PC-3 (cell line): ENCODE measurements around the gene CCAR1. TPM values are rescaled to one million over a fixed set of nuclear protein-coding genes. Genes with fewer than 3 reads are reported as not detected.
A peak's percentile ranks its signal among the peaks of the same experiment; 100 is the strongest.
"Not testable (repeated sequence)": the region's sequence is repeated elsewhere in the genome, so short reads cannot be mapped to it uniquely, and the experiment has no call there.

Experiments used
- ATAC-seq: fragments of 200-7000 bp; cut with Tn5 transposase; 2 replicates; pipeline ENCODE4 v1.9.1; 2020; ENCODE audit warnings: mild to moderate bottlenecking, moderate library complexity
- BruUV-seq: library from RNA; stranded (reverse); fragments of 400-500 nt; replicated peaks from 2 replicates; lab custom pipeline; 2021; lab: Mats Ljungman, UMichigan
- CTCF ChIA-PET: fragments of 300-600 bp; sonication (Branson Sonifier 250); formaldehyde crosslinking; loops from one replicate; lab custom pipeline; 2022; ENCODE audit warnings: antibody characterized with exemption; lab: Charles Lee
- POLR2A ChIA-PET: fragments of 300-600 bp; sonication (Branson Sonifier 250); formaldehyde crosslinking; loops from one replicate; lab custom pipeline; 2022; ENCODE audit warnings: antibody characterized with exemption; ENCODE audit not compliant: unreplicated experiment; lab: Charles Lee
- DNase-seq: peaks from one replicate; pipeline ENCODE4 v3.0.0-alpha.2; 2015
- H2AFZ ChIP-seq: fragments of 300-600 bp; sonication (generic); 2 replicates; pipeline ENCODE4 v1.6.0; 2016; ENCODE audit warnings: antibody characterized with exemption, low read length
- H3F3A ChIP-seq: fragments of 300-600 bp; sonication (generic); one replicate; pipeline ENCODE4 v1.6.0; 2017; ENCODE audit warnings: antibody characterized with exemption, low read length, control low read depth, mild to moderate bottlenecking; ENCODE audit not compliant: unreplicated experiment
- H3K27ac ChIP-seq: fragments of 300-600 bp; sonication (generic); 2 replicates; pipeline ENCODE4 v1.5.1; 2016; ENCODE audit warnings: mild to moderate bottlenecking, low read length
- H3K27me3 ChIP-seq: fragments of 300-600 bp; sonication (generic); 2 replicates; pipeline ENCODE4 v1.6.1; 2016; ENCODE audit warnings: low read length, mixed read lengths
- H3K36me3 ChIP-seq: fragments of 300-600 bp; sonication (generic); 2 replicates; pipeline ENCODE4 v1.6.1; 2016; ENCODE audit warnings: low read depth, mixed run types, low read length, mixed read lengths
- H3K4me1 ChIP-seq: fragments of 300-600 bp; sonication (generic); 2 replicates; pipeline ENCODE4 v1.5.1; 2016; ENCODE audit warnings: low read length; ENCODE audit not compliant: insufficient read depth
- H3K4me2 ChIP-seq: fragments of 300-600 bp; sonication (generic); 2 replicates; pipeline ENCODE4 v1.6.0; 2016; ENCODE audit warnings: low read length
- H3K4me3 ChIP-seq: fragments of 300-600 bp; sonication (generic); 2 replicates; pipeline ENCODE4 v1.5.1; 2016; ENCODE audit warnings: mild to moderate bottlenecking, low read length, mixed read lengths
- H3K79me2 ChIP-seq: fragments of 300-600 bp; sonication (generic); 2 replicates; pipeline ENCODE4 v1.6.1; 2017; ENCODE audit warnings: low read length, mixed read lengths
- H3K9ac ChIP-seq: fragments of 300-600 bp; sonication (generic); 2 replicates; pipeline ENCODE4 v1.6.0; 2016; ENCODE audit warnings: mild to moderate bottlenecking, low read length
- H3K9me2 ChIP-seq: fragments of 300-600 bp; sonication (generic); replicated peaks from 2 replicates; pipeline ENCODE4 v1.6.1; 2016; ENCODE audit warnings: mixed run types, low read length, mixed read lengths
- H3K9me3 ChIP-seq: fragments of 300-600 bp; sonication (generic); 2 replicates; pipeline ENCODE4 v1.6.1; 2016; ENCODE audit warnings: low read length, mixed read lengths
- H4K20me1 ChIP-seq: fragments of 300-600 bp; sonication (generic); 2 replicates; pipeline ENCODE4 v1.6.1; 2016; ENCODE audit warnings: low read length, mixed read lengths
- EZH2 ChIP-seq: fragments of 300-600 bp; sonication (generic); IDR thresholded peaks from one replicate; pipeline ENCODE4 v1.6.1; 2017; ENCODE audit warnings: antibody characterized with exemption, mild to moderate bottlenecking, low read length; ENCODE audit not compliant: unreplicated experiment
- EZH2phosphoT487 ChIP-seq: fragments of 300-600 bp; sonication (generic); IDR thresholded peaks from 2 replicates; pipeline ENCODE4 v1.6.1; 2018; ENCODE audit warnings: mild to moderate bottlenecking, antibody characterized with exemption, low read length, borderline replicate concordance
- intact Hi-C: fragments of 100-400 bp; cut with micrococcal nuclease; formaldehyde crosslinking; loops from 2 replicates; pipeline ENCODE4 v1.9.0; 2023
- total RNA-seq: library from RNA; depleted of rRNA; stranded (reverse); fragments of >200 nt; gene quantifications from 2 replicates; pipeline ENCODE4 v1.2.3, GENCODE V29; 2014
- TF ChIP-seq, protein P1 (sequence below): fragments of 300-600 bp; sonication (generic); conservative IDR thresholded peaks from 2 replicates; pipeline ENCODE4 v1.5.1; 2017; ENCODE audit warnings: antibody characterized with exemption, low read depth, mild to moderate bottlenecking, low read length

Gene CCAR1
- total RNA-seq, 1 experiment from 2014 or later, result 92.1 TPM

DNA sequence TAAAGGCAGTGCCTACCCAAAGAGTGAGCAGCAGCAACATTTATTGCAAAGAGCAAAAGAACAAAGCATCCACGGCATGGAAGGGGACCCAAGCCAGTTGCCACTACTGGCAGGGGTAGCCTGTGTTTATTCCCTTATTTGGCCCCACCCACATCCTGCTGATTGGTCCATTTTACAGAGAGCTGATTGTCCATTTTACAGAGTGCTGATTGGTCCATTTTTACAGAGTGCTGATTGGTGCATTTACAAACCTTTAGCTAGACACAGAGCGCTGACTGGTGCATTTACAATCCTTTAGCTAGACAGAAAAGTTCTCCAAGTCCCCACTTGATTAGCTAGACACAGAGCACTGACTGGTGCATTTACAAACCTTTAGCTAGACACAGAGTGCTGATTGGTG lies 101.6 kb downstream of the CCAR1 start:
- H3K9me3 ChIP-seq, POLR2A ChIA-PET, H3K27ac ChIP-seq, H3K27me3 ChIP-seq, H3K9me2 ChIP-seq, H3K4me3 ChIP-seq, CTCF ChIA-PET, H3F3A ChIP-seq, H3K4me2 ChIP-seq, H3K79me2 ChIP-seq, H3K9ac ChIP-seq, BruUV-seq, H3K36me3 ChIP-seq, intact Hi-C loops, H3K4me1 ChIP-seq, DNase-seq, H2AFZ ChIP-seq, H4K20me1 ChIP-seq, ATAC-seq: not testable (repeated sequence)

DNA sequence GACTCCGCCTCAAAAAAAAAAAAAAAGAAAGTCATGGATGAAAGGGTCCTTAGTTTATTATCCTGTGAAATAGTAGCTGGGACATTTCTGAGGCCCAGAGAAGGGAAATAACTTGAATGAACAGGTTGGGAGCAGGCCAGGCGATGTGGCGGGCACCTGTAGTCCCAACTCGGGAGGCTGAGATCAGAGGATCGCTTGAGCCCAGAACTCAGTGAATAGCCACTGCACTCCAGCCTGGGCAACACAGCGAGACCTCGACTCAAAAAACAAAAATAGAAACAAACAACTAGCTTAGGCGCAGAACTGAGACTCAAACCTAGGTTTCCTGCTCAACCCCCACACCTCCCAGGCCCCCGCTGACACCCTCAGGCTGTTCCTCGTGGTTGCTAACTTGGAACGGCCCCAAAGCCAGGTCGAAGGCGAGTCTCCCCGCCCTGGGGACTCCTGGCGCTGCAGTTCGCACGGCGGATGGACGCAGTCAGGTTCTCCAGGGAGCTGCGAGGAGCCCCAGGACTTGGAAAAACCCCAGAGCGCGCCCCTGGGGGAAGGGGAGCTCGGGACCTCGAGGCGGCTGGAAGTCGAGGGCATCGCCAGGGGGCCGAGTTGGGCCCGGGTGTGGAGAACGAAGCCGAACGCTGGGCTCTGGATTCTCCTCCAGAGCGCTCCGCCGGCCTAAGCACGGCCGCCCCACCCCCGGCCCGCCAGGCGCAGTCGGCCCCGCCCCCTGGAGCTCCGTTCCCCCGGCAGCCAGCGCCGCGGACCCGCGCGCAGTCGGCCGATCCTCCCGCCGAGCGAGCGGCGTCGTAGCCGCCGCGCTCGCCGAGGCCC lies 105.9 kb downstream of the CCAR1 start, which contains the start of gene STOX1:
Gene STOX1, plus strand, starts transcription at position 768 of the 828 bp plus-strand sequence. CDS start 93 bp downstream, outside the sequence.
- Histone ChIP-seq H3K36me3 (no peaks in the 10 kb centered on the region), H4K20me1 (no peaks in the 10 kb centered on the region), H3K9ac (peak within 1 kb of the TSS; percentile 54), H2AFZ (peak within 1 kb of the TSS; percentile 99), H3K9me3 (no peaks in the 10 kb centered on the region), H3K4me1 (peaks cover 5% of the 10 kb centered on the region; the same call in 1 of the 2 replicates), H3K27ac (no peak within 1 kb of the TSS), H3K4me2 (peak within 1 kb of the TSS; percentile 98), H3K27me3 (no peaks in the 10 kb centered on the region), H3K4me3 (peak within 1 kb of the TSS; percentile 79), H3K9me2 (no peaks in the 10 kb centered on the region), H3F3A (no peaks in the 10 kb centered on the region), H3K79me2 (no peaks in the 10 kb centered on the region)
- peak; percentile 88 for ATAC-seq
- no TSS peak for BruUV-seq
- DNase-seq, result peak; percentile 69
- TF ChIP-seq, protein P1, sequence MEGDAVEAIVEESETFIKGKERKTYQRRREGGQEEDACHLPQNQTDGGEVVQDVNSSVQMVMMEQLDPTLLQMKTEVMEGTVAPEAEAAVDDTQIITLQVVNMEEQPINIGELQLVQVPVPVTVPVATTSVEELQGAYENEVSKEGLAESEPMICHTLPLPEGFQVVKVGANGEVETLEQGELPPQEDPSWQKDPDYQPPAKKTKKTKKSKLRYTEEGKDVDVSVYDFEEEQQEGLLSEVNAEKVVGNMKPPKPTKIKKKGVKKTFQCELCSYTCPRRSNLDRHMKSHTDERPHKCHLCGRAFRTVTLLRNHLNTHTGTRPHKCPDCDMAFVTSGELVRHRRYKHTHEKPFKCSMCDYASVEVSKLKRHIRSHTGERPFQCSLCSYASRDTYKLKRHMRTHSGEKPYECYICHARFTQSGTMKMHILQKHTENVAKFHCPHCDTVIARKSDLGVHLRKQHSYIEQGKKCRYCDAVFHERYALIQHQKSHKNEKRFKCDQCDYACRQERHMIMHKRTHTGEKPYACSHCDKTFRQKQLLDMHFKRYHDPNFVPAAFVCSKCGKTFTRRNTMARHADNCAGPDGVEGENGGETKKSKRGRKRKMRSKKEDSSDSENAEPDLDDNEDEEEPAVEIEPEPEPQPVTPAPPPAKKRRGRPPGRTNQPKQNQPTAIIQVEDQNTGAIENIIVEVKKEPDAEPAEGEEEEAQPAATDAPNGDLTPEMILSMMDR, result no peak
- no peak for TF ChIP-seq EZH2
- no peak for TF ChIP-seq EZH2phosphoT487
- intact Hi-C loops, result loop anchor here (1.0 kb wide), 1 partner anchor 36 kb away; no protein-coding TSS in a partner anchor
- ChIA-PET POLR2A (no interaction called here), CTCF (interaction anchor here (0.6 kb wide), 1 partner anchor 404 kb away, joined by 3 read pairs; no protein-coding TSS in a partner anchor)

GRCh38 chr10:68827592-68827959 lies 106.5 kb downstream of the CCAR1 start:
- ATAC-seq, result peak; percentile 34
- H3K4me1 ChIP-seq, H3K27ac ChIP-seq, H3K9me3 ChIP-seq, H2AFZ ChIP-seq, DNase-seq, H3K27me3 ChIP-seq, POLR2A ChIA-PET, H3F3A ChIP-seq, H3K9ac ChIP-seq, H3K9me2 ChIP-seq, H3K79me2 ChIP-seq, BruUV-seq, H3K36me3 ChIP-seq, H4K20me1 ChIP-seq: not testable (repeated sequence)
- intact Hi-C loops, result loop anchor here (1.0 kb wide), 1 partner anchor 36 kb away; no protein-coding TSS in a partner anchor
- CTCF ChIA-PET, result interaction anchor here (0.6 kb wide), 1 partner anchor 405 kb away, joined by 3 read pairs; no protein-coding TSS in a partner anchor
- Histone ChIP-seq H3K4me3 (peak overlapping the region; percentile 79; the same call in 1 of the 2 replicates), H3K4me2 (peak overlapping the region; percentile 98; the same call in 1 of the 2 replicates)

- H3K79me2 ChIP-seq, H3K27me3 ChIP-seq, BruUV-seq, CTCF ChIA-PET, H3K4me1 ChIP-seq, H3K9me3 ChIP-seq, POLR2A ChIA-PET, intact Hi-C loops, H3K9ac ChIP-seq, H3K36me3 ChIP-seq, H3F3A ChIP-seq, H3K9me2 ChIP-seq, H3K27ac ChIP-seq, H4K20me1 ChIP-seq: not testable (repeated sequence)
- peak overlapping the region; percentile 55 for H3K4me3 ChIP-seq
- 0 out of 2 replicates have a peak overlapping the region, but pooled peaks have one; percentile 42 for H2AFZ ChIP-seq
- ATAC-seq (peak; percentile 39), DNase-seq (peak; percentile 16)
- H3K4me2 ChIP-seq, result peak overlapping the region; percentile 77
Observed at GRCh38 chr10:68828083-68828601, 107.1 kb downstream of the CCAR1 start.
